GM18499 (cell line): Measurements from ENCODE around the gene ABCA1.
"Not testable (repeated sequence)": the region's sequence is repeated elsewhere in the genome, so short reads cannot be mapped to it uniquely, and the experiment has no call there.

Source experiments
- ATAC-seq: cut with Tn5 transposase; IDR thresholded peaks from one replicate; pipeline ENCODE4 v1.9.1; 2021; ENCODE audit warnings: moderate number of reproducible peaks; ENCODE audit not compliant: insufficient read depth, unreplicated experiment

The ABCA1 gene

DNA sequence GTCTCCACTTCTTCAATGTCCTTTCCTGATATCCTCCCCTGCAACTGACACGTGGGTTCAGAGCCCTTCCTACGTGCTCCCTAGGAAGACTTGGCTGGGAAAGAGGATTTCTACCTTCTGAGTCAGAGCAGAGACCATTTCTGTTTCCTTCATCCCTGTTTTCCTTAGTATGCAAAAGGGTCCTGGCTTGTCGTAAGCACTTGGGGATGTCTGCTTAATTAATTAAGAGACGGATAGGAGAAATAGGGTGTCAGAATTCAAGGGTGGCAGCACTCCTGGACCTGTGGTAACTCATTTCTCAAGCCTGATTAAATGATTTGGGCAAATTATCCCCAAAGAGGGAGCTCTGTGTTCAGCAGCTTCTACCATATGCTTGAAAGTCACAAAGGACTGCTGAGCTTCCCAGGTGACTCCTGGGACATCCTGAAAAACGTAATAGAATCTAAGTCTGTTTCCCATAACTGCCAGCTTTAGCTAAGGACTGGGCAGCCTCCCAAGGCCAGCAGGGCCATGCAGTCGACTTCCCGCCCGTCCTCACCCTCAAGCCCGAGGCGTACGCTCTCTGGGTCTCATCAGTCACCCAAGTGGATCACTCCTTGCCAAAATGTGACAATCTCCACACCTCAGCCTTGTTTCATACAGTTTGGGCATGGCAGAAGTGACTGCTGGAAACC lies 20.5 kb downstream of the ABCA1 start:
- ATAC-seq, result no peak

DNA sequence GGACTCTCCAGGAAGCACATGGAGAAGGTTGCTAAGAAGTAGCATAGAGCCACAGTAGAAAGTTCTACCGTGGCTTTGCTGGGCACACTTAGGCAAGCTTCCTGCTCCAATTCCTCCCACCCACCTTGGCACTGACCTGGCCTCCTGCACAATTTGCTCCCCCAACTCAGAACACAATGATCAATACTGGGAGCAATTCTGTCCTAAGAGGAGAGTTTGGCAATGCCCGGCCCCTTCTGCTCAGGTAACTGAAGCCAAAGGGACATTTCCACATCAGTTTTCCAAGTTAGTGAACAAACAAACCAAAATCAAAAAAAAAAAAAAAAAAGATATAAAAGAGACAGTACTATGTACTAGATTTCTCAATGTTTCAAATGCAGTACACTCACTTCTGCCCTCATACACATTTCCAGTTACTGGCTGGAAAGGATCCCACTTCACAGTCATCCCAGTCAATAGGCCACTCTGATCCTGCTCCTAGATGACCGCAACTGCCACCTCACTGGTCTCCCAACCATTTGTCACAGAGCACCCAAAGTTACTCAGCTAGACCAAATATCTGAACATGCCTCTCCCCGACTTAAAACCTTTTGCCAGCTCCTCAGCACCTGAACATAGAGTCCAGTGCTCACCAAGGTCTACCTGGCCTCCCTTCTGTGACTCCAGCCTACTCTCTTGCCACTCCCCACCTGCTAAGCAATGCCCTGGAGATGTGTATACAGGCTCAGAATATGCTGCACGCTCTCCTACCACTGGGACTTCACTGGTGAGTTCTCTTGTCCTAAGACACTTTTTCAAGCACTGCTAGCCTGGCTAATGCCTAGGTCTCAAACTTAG lies 21.3 kb downstream of the ABCA1 start:
- ATAC-seq, result no peak

DNA sequence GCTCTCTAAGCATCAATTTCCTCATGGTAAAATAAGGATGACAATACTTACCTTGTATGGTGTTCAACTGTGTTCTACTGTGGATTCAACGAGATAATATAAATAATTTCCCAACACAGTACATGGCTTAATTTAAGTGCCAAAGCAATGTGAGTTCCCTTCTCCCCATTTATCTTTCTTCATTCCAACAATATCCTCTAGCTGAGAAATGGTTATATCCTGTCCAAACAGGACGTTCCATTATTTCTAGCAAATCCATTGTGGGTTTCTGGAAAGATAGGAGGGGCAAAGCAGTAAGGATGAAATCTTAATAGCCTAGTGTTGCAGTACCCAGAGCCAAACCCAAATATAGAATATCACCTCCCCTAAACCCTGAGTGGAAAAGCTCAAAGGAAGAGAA lies 22.0 kb downstream of the ABCA1 start:
- no peak for ATAC-seq

GRCh38 chr9:104905153-104905901 lies 22.6 kb downstream of the ABCA1 start:
- ATAC-seq, result no peak

DNA sequence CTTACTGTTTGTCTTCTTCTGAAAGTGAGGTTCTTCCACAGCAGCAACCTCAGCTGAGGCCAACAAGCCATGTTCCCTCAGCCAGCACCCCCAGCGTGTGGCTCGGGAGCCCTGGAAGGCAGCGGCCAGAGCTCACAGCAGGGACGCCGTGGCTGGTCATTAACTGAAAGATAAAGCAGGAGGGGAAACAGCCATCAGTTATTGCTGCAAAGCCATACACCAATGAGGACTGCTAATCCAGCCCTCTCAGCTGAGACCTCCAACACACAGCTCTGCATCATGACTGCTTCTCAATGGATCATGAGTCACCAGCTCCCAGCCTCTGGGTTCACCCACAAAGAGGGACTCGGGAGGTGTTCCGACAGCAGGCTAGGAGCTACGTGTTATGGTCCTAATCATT lies 24.3 kb downstream of the ABCA1 start:
- no peak for ATAC-seq

GRCh38 chr9:104900871-104901270 lies 27.1 kb downstream of the ABCA1 start:
- no peak for ATAC-seq

GRCh38 chr9:104900324-104900723 lies 27.6 kb downstream of the ABCA1 start:
- no peak for ATAC-seq

GRCh38 chr9:104899759-104900247 lies 28.2 kb downstream of the ABCA1 start:
- no peak for ATAC-seq

- ATAC-seq, result not testable (repeated sequence)
Measured at GRCh38 chr9:104898376-104898775, 29.6 kb downstream of the ABCA1 start.

DNA sequence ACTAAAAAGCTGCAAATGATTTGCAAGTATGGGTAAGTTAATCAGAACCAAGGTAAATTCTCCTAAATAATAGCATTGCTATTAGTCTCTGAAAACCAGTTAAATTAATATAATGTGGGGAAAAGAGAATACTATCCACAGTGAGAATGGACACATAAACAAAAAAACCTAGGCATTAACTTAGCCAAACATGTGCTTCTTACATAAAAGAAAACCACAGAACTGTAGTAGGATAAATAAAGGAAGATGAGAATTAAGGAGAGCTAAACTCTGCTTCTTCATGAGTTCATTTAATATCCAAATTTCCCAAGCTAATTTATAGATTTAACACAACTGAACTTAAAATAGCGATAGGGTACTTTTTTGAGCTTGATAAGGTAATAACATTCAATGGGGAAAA lies 31.8 kb downstream of the ABCA1 start:
- no peak for ATAC-seq

GRCh38 chr9:104895572-104895971 lies 32.4 kb downstream of the ABCA1 start:
- no peak for ATAC-seq

DNA sequence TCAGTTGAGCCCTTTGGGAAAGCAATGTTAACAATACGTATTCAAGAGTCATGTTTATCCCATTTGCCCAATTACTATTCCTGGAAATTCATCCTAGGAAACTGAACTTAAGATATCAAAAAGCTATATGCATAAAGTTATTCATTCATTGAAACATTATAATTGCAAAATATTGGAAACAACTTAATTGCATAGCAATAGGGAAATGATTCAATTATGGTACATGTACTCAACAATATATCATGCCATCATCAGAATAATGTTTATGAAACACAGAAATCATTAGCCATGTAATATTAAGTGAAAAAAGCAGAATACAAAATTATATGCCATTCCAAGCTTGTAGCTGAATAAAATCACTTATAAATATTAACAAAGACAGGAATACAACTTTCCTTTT lies 35.3 kb downstream of the ABCA1 start:
- no peak for ATAC-seq

DNA sequence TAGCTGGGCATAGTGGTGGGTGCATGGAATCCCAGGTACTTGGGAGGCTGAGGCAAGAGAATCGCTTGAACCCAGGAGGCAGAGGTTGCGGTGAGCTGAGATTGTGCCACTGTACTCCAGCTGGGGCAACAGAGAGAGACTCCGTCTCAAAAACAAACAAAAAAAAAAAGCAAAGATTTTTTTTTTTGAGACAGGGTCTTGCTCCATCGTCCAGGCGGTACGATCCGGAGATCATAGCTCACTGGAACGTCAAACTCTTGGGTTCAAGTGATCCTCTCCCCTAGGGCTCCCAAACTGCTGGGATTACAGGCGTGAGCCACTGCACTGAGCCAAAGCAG lies 37.6 kb downstream of the ABCA1 start:
- no peak for ATAC-seq

DNA sequence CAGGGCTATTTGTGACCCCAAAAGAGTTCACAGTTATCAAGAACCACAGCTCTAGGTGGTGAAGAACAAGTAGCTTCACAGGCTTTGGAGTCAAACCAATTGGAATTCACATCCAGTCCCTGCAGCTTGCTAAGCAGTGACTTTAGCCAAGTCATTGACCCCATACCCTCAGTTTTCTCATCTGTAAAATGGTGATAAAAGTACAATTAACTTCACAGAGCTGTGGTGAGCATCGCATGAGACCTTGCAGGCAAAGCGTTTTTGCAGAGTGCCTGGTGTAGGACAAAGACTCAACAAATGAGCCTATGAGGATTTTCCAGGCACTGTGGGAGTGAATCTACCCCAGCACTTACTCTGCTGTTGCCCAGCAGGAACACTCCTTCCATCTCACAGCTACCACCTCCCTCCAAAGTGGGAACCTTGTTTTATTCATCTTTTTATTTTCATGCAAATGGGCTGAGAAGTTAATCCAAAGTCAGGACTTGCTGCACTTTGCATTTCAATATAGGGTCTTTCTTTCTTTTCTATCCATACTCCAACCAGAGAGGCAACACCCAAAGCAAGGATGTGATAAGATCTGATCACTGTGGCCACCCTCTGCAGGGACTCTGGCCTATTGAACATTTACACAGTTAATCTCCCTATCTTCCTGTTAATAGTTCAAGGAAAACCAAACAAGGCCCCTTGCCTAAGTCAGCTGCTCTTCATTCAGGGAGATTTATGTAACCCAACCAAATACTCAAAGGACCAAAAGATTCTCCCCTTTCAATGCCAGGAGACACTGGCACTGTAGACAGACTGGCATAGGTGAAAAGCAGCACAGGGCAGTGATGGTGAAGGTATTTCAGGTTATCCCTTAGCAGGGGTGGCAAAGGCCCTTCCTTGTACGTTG lies 41.9 kb downstream of the ABCA1 start:
- no peak for ATAC-seq

DNA sequence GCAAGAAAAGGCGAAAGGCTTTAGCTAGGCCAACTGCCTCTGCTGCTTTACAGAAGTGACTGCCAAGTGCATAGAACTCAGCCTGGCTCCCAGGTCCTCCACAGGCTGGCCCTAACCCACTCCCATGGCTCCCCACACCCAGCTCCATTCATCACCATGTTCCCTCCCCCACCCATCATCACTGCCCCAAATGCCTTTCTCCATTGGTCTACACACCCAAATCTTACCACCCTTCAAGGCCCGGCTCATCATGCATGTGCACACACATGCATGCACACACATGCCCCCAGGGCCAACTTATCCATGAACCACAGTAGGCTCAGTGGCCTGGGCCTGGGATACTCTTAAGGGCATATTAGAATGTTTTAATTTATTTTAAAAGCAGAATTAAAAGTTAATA lies 44.8 kb downstream of the ABCA1 start:
- no peak for ATAC-seq

DNA sequence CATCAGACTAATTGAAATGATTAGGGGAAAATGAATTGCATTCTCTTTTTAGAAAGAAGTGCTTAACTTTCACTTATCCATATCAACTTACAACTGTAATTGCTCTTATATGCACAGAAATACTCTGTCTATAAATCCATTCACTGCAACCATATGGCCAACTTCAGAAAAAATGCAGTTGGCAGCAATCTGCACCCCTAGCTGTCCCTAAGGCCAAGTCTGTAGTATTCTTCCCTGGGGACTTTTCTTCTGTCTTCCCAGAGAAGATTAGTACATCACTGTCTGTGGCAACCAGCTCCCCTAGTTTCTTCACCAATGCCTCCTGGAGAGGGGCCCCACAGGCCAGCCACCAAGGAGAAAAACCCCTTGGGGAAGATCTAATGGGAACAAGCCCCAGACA lies 45.4 kb downstream of the ABCA1 start:
- no peak for ATAC-seq

DNA sequence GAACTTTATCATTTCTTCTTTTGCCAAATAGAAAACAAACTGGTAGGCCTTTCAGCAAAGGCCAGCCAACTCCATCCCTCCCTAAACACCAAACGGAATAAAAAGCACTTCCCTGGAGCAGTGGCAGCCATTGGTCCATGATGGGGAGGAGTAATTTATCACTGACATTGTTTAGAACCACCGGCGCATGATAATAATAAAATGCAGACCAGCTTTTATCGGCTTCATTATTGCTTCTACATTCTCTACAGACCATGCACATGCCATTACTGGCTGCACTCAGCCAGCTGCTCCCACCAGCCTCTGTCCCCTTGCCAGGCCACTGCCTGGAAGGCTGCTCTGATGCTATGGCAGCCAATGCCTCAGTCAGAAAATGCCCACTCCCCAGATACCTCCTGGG lies 45.9 kb downstream of the ABCA1 start:
- no peak for ATAC-seq

- ATAC-seq, result no peak
Measured at GRCh38 chr9:104879555-104880309, 48.2 kb downstream of the ABCA1 start.

DNA sequence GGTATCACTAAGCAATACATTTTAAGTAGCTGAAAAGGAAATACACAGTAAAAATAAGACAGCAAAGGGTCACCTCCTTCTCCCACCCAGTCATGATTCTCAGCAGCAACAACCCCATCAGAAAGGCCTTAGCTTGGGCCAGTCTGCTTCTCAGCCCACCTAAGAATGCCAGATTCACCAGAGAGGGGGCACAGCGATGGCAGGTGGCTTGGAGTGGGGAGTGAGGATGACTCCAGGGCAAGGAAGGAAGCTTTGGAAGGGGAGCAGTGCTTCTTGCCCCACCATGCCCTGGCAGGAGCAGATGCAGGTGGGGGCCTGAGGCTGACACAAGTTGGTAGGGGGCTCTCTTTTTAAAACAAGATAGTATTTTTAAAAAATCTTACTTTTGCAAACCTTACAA lies 51.4 kb downstream of the ABCA1 start:
- ATAC-seq, result no peak
